Mammary epithelial cell (primary cell): ENCODE data around the gene DCAF16.

Source experiments
- EZH2 ChIP-seq: IDR thresholded peaks from 2 replicates; pipeline ENCODE4 v1.6.1; 2012; ENCODE audit warnings: low read length, inconsistent platforms, borderline replicate concordance
- TF ChIP-seq, protein P1 (sequence below), 2 donors: IDR thresholded peaks in 1 of 2; conservative IDR thresholded peaks in 1 of 2; 2 replicates each; pipeline ENCODE4 v1.5.1; 2011 to 2012; ENCODE audit warnings: inconsistent platforms in 2 of 2, low read length in 2 of 2, mild to moderate bottlenecking in 2 of 2, control low read depth in 1 of 2, low read depth in 1 of 2; ENCODE audit not compliant: insufficient read depth in 1 of 2; ENCODE audit errors: extremely low read depth in 1 of 2

GRCh38 chr4:17816142-17816541, 5.6 kb upstream of the DCAF16 start:
- no peak for TF ChIP-seq EZH2
- TF ChIP-seq, protein P1, sequence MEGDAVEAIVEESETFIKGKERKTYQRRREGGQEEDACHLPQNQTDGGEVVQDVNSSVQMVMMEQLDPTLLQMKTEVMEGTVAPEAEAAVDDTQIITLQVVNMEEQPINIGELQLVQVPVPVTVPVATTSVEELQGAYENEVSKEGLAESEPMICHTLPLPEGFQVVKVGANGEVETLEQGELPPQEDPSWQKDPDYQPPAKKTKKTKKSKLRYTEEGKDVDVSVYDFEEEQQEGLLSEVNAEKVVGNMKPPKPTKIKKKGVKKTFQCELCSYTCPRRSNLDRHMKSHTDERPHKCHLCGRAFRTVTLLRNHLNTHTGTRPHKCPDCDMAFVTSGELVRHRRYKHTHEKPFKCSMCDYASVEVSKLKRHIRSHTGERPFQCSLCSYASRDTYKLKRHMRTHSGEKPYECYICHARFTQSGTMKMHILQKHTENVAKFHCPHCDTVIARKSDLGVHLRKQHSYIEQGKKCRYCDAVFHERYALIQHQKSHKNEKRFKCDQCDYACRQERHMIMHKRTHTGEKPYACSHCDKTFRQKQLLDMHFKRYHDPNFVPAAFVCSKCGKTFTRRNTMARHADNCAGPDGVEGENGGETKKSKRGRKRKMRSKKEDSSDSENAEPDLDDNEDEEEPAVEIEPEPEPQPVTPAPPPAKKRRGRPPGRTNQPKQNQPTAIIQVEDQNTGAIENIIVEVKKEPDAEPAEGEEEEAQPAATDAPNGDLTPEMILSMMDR (conservative IDR thresholded peaks at IDR 0.05 in 1 of 2, IDR thresholded peaks at IDR 0.05 in 1 of 2; ENCODE audit: extremely low read depth in 1 of 2, insufficient read depth in 1 of 2, low read depth in 1 of 2, low read length in 2 of 2) = no peak
